ENCODE data around the gene RIT2. TPM values are rescaled to one million over a fixed set of nuclear protein-coding genes. Genes with fewer than 3 reads are reported as not detected.
"Not testable (repeated sequence)": the region's sequence is repeated elsewhere in the genome, so short reads cannot be mapped to it uniquely, and the experiment has no call there.

RIT2 gene
- total RNA-seq, 1 donor from 2014 or later = not detected

DNA sequence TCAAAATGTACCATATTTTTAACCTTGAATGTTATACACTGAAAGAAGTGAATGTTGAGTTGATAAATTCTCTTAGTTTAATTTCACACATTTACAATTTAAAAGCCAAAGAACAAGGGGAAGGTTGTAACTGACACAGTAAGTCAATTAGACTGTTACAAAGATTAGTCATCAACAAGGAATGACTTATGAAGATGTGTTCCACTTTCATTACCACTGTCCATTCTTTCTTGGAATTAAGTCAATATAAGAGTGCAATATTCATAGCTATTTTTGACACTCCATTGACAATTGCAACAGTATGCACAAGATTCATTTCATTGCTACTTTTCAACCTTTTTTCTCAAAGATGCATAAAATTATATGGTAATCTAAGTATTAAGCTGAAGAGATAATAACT, 291.3 kb downstream of the RIT2 start:
- DNase-seq = no peak

GRCh38 chr18:42822711-42823110, 292.8 kb downstream of the RIT2 start:
- DNase-seq = no peak

- no peak for DNase-seq
Measured at GRCh38 chr18:42821492-42821891, 294.0 kb downstream of the RIT2 start.

- no peak for DNase-seq
Measured at GRCh38 chr18:42814618-42815017, 300.9 kb downstream of the RIT2 start.

DNA sequence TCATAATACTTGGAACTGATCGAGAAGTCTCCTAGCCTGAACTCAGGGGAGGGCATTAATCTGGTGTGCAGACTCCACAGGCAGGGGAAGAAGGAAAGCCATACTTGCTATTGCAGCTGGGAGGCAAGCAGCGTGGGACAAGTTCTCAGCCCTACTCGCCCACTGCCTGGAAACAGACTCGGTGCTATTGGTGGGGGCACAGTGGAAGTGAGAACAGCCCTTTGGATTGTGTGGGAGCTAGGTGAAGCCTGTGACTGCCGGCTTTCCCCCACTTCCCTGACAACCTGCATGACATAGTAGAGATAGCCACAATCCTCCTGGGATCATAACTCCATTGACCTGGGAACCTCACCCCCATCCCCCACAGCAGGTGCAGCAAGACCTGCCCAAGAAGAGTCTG, 301.3 kb downstream of the RIT2 start:
- no peak for DNase-seq

DNA sequence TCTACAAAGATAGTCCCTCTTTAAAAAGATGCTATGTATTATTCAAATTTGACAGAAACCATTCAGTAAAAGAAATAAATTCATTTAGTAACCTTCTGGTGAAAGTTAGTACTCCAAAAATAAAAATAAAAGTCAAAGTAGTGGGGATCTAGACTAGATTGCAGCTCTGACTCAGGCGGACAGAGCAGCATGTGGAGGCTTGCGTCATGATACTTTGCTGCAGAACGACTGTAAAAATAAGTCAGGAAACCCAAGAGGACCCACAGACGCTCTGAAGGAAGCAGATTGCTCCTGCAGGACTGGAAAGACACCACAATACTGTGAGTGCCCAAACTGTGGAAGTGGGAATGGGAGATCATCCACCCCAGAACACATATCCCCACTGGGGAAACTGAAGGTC, 301.9 kb downstream of the RIT2 start:
- DNase-seq = no peak

GRCh38 chr18:42807887-42808286, 307.6 kb downstream of the RIT2 start:
- no peak for DNase-seq

- no peak for DNase-seq
Measured at GRCh38 chr18:42801706-42802105, 313.8 kb downstream of the RIT2 start.

DNA sequence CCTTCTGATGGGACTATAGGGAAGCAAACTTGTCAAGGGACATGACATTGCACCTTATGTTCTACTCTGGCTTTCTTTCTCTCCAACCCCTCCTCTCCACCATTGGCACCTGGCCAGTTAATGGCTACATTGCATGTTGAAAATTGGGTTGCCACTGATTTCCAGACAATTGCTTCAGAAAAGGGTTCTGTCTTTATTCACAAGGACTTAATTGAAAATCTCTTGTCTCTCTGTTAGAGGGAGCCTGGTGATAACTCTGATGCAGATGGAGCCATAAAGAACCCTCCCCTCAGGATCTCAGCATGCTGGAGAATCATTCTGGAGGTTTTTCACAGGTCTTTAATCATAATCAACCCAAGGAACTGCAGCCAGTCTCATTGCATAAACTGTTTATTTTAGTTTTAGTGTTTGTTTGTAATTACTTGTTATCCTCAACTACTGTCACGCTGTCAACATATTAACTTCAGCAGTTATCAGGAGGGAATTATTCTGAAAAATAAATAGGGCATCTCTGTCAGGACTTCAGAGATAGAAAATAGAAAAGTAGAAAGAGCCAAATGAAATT, 316.8 kb downstream of the RIT2 start:
- no peak for DNase-seq

- not testable (repeated sequence) for DNase-seq
Measured at GRCh38 chr18:42795213-42795789, 320.2 kb downstream of the RIT2 start.

GRCh38 chr18:42792731-42793130, 322.8 kb downstream of the RIT2 start:
- DNase-seq = no peak

GRCh38 chr18:42784632-42785031, 330.9 kb downstream of the RIT2 start:
- no peak for DNase-seq

GRCh38 chr18:42782929-42783328, 332.6 kb downstream of the RIT2 start:
- DNase-seq = no peak

GRCh38 chr18:42781298-42781815, 334.1 kb downstream of the RIT2 start:
- DNase-seq = no peak

DNA sequence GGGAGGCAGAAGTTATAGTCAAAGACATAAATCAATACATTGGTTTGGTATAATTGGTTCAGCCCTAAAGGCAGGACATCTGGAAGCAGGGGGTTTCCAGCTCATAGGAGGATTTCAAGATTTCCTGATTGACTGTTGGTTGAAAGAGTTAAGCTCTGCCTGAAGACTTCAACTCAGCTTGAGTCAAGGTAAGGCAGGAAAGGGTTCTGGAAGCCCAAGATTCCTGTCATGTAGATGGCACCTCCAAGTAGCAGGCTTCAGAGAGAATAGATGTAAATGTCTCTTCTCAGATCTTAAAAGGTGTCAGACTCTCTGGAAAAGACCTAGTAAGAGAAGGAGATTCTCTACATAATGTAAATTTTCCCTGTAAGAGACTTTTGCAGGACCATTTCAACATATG, 335.3 kb downstream of the RIT2 start:
- DNase-seq = no peak

DNA sequence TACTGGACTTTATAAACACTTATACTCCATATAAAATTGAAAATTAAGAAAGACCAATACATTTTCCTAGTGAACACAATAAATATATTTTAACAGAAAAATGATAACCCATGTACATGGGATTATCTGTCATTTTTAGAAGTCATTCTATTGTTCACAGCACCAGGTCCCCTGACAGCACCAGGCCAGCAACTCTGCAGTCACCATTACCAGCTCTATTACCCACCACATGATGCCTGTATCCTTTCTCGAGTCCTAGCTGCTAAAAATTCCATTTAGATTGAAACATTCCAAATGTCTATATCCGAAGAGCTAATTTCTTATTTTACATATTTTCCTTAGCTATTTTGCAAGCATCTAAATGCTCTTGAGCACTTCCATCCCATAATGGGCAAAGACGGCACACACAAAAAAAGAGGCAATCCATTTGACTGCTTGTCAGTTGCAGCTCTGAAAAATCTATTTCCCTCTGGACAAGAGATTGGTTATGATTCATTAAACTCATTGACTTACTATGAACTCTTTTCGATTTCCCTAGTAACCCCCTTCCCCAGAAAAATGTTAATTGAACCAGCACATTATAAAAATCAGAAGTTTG, 336.9 kb downstream of the RIT2 start:
- no peak for DNase-seq

- no peak for DNase-seq
Measured at GRCh38 chr18:42778024-42778423, 337.5 kb downstream of the RIT2 start.

DNA sequence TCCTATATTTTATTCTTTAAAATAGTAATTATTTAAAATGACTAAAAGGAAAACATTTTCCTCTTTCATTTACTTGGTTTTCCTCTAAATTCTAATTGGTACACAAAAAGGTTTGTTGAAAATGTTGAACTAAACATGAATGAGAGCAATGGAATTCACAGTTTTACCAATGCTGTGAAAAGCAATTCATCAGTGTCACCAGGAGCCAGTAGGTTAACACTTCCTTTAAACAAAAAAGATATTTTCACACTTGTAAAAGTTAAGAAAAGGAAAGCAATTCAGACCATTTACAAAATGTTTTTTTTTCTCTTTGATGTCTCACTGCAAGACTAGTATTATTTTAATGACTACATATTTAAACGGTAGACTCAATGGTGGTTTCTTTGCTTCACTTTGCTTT, 341.6 kb downstream of the RIT2 start:
- no peak for DNase-seq

DNA sequence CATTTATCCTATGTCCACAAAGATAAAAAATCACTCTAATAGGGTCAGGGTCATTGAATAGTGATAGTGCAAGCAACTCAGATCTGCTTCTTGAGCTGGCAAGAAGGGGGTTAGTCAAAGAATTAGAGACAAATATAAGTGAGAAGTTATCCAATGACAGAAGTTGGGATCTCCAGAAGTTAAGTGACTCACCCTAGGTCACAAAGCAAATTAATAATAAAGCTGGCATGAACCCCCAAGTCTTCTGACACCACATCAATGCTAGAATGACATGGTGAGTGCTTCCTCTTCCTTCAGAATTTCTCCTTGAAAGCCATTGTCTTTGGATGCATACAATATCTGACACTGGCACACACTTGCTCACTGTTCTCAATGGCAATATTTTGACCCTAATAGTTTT, 343.5 kb downstream of the RIT2 start:
- DNase-seq = no peak

GRCh38 chr18:42765302-42765701, 350.2 kb downstream of the RIT2 start:
- DNase-seq = no peak

DNA sequence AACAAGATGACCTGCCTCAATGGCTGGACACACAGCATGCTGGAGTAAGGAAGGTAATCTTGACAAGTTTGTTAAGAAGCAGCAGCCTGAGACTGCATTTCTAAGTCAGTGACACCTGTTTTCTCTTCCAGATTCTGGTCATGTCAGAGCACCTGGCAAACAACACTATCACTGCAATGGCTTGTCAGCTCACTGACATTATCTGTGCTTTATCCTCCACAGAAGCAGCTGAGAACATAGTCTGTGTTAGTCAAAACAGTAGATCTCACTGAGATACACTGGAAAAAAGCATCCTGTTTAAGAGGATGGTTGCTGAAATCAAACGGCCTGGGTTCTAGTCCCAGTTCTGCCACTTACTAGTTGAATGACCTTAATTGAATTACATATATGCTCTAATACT, 355.2 kb downstream of the RIT2 start:
- DNase-seq = no peak

- no peak for DNase-seq
Measured at GRCh38 chr18:42758852-42759251, 356.6 kb downstream of the RIT2 start.

DNA sequence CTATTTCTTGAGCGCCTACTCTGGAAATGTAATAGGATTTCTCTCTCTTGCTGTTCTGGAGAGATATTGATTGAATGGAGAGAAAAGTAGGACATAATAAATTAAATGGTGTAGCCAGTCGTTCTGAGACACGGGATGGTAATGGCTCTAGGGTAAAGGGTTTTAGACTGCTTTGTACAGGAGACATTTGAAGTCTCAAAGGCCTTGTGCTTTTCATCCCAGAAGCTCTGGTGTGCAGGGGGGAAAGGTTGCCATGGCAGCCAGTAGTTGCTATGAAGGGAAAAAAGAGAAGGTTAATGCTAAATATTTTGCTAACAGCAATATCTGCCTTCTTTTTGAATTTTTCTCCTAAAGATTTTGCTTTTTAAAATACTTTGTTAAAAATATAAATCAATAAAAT, 359.3 kb downstream of the RIT2 start:
- no peak for DNase-seq

DNA sequence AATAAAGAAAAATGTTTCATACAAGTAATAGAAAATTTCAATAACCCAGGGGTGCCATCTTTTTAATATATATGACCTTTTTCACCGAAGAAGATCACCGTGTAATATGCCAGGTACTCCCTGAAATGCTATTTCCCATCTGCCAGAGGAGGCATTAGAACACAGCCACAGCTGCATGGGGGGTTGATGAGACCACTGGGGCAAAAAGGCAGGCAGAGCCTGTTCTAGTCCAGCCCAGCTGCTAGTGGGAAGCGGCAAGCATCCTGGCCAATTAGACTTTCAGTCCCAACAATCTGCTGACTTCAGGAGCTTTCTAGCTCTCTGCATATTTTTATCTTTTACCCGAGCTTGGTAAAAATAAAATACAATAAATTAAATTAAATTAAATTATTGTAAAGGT, 362.6 kb downstream of the RIT2 start:
- no peak for DNase-seq

- no peak for DNase-seq
Measured at GRCh38 chr18:42746794-42747193, 368.7 kb downstream of the RIT2 start.
